GM21390 (cell line): ENCODE measurements around the gene GHRH.

Experiments used
- ATAC-seq: cut with Tn5 transposase; IDR thresholded peaks from one replicate; pipeline ENCODE4 v1.9.1; 2021; ENCODE audit not compliant: unreplicated experiment

The GHRH gene

DNA sequence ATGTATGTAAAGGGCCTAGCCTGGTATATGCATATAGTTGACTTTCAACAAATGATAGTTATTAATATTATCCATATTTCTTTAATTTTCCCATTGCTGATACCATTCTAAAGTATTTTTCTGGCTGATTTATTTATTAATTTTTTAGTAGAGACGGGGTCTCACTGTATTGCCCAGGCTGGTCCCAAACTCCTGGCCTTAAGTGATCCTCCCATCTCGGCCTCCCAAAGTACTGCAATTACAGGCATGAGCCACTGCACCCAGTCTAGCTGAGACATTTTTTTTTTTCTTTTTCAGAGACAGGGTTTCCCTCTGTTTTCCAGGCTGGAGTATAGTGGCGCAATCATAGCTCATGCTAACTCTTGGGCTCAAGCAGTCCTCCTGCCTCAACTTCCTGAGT is 52.4 kb downstream of the GHRH start:
- ATAC-seq: no peak

- ATAC-seq: no peak
Observed at GRCh38 chr20:37207171-37207570, 54.4 kb downstream of the GHRH start.

GRCh38 chr20:37205794-37206193 is 55.8 kb downstream of the GHRH start:
- no peak for ATAC-seq

GRCh38 chr20:37205130-37205529 is 56.5 kb downstream of the GHRH start:
- ATAC-seq: no peak

DNA sequence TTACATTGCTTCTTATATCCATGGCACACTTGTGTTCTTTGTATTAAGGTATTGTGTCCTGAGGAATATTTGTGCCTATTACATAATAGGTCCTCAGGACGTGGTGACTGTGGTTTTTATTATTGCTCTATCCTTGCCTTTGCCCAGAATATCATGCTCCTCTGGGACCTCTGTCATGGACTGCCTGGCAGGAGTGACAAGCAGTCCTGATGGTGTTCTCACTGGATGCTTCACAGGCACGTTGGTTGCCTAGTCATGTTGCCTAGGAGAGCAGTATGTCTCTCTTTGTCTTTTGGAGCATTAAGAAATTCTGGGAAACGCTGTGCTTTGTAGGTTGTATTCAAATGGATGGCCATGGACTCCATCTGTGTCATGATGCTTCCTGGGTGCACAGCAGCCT is 57.6 kb downstream of the GHRH start:
- ATAC-seq: no peak

DNA sequence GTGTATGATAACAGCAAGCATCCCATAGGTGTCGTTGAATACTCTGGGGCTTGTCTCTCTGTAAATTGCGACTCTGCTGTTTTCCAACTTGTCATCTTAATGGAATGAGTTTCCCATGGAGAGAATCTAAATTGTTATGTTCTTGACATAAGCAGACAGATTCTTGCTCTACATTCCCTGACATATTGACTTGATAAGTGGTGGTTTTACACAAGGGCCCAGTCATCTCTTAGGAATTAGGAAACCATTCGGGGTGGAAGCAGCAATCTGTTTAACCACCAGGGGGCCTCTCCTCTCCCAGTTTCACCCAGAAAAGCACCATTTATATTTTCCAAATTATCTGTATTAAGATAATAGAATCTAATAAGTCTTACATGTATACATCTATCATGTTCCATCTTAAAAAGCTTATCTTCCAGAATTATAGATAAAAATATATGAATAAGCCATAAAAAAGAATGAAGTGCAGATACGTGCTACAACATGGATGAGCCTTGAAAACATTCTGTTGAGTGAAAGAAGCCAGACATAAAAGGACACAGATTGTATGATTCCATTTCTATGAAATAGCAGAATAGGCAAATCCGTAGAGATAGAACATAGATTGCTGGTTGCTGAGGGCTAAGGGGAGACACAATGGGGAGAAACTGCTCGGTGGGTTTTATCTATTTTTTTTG is 59.2 kb downstream of the GHRH start:
- ATAC-seq: no peak

GRCh38 chr20:37201827-37202162 is 59.8 kb downstream of the GHRH start:
- ATAC-seq: no peak
